GM21825 (cell line): ENCODE results near the gene NTM.
"Not testable (repeated sequence)": the region's sequence is repeated elsewhere in the genome, so short reads cannot be mapped to it uniquely, and the experiment has no call there.

Experiments used
- ATAC-seq: cut with Tn5 transposase; IDR thresholded peaks from one replicate; pipeline ENCODE4 v1.9.1; 2021; ENCODE audit warnings: mild to moderate bottlenecking, moderate library complexity; ENCODE audit not compliant: unreplicated experiment

Gene NTM

DNA sequence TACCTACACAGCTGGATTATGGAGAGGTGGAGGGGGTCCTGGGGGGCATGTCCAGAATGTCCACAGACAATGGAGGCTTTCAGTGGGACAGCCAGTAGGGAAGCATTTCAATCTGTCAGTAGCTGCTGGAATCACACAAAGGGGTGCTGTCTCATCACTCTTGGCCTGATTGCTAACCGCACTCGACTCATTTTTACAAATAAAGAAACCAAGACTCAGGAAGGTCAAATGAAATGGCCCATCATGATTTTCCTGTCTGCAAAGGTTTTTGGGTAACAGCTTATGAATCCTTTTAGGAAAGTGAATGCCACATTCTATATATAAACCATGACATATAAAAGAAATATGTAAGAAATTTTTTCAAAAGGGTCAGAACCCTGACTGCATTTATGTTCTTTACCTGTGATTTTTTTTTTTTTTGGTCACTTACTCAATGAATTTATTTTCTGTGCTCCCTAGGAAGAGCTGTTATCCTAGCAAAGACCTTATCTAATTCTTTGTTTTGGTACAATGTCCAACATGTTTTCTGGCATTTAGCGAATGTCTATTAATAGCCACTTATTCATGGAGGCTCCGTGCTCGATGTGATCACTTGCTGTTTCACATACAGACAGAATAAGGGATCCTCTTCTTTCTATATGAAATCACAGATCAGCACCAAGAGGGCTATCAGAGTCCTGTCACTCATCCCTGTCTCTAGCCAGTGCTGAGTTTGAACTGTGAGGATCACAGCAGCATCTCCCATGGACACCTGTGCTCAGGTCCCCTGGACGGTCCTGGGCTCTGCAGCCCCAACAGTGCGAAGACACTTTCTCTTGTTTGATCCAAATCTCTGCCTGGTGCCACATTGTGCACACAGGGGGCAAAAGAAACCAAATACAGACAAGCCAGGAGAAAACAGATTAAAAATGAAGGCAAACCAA is 979.7 kb downstream of the NTM start:
- ATAC-seq, result no peak

DNA sequence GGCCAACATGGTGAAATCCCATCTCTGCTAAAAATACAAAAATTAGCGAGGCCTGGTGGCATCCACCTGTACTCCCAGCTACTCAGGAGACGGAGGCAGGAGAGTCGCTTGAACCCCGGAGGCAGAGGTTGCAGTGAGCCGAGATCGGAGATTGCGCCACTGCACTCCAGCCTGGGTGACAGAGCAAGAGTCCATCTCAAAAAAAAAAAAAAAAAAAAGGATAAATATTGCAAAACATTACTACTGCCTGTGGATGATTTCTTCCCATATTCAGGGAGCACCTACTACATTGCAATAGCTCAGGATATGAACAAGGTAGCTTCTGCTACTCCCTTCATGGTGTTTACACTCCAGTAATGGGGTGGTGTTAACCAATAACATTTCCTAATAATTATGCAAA is 980.6 kb downstream of the NTM start:
- no peak for ATAC-seq

DNA sequence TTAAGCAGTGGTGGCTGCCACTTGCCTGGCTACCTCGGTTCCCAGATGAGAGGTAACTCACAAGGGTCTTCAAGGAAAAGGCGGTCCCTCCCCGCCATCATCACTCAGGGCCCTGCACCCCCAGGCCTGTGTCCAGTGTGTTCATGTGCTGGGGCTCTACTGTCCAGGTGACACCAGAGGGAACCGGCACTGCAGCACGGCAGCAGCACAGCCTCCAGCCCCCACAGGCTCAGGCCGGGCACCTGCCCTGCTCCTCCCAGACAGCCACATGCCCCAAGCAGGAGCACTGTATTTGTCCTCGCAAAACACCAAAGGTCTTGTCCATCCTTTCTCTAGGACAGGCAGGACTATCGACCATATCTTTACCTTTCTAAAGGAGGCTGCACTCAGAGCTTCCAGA is 982.1 kb downstream of the NTM start:
- ATAC-seq, result no peak

DNA sequence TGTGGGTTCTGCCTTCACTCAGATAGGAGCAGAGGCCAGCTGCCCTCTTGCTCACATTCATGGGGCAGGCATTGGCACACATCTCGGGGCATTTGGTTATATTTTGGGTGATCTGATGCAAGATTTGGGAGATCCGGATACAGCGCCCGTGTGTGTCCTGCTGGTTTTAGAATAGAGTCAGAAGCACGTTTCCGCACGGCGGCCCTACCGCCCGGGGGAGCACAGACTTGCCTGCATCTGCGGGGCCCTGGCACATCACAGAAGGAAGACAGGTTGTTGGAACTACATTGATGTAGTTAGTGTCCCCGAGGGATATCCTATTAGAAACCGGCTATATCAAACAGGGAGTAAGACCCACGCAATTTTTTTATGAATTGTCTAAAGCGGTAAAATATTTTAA is 982.8 kb downstream of the NTM start:
- no peak for ATAC-seq

DNA sequence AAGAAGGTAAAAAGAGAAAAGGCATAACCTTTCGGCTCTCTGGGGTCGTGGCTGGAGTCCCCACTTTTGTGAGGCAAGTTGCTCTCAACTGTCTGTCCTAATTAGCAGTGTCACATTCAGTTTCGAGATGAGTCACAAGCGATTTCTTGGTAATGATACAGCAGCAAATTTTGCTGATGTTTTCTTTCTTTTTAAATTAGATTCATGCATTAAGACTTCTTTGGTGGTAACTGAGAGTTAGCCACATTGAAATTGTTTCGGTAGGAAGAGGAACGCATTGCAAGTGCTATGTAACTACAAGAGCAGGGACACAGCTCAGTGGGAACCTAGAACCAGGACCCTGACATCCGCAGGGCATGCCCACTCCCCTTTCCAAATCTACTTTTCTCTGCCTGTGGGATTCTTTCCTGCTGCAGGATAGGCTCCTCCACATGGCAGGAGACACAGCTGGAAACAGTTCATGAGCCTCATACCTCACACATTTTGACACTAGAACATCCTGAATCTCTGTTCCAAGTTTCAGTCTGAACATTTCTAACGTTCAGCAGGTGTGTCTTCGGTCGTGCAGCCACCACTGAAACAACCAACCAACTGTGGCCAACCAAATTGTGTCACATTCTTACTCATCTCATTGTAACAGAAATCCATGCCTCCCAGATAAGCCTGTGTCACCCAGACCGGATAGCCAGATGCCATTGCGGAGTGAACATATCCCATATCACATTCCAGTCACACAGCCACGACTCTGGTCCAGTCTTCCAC is 987.6 kb downstream of the NTM start:
- ATAC-seq, result peak; percentile 67

DNA sequence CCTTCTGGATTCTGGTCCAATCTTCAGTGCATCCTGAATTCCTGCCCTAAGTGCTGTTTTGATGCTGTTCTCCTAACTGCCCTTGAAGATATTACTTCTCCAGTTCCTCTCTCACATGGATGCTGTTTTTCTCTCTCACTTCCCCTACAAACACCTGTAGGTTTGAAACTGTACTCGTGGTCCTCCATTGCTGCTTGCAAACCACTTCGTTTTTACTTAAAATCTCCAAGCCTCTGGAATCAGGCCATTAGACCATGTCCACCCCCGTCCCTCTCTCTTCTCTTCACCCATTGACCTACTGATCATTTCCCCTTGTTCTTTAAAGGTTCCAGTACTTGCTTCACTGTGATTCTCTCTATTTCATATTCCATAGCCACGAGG is 988.1 kb downstream of the NTM start:
- peak; percentile 58 for ATAC-seq

DNA sequence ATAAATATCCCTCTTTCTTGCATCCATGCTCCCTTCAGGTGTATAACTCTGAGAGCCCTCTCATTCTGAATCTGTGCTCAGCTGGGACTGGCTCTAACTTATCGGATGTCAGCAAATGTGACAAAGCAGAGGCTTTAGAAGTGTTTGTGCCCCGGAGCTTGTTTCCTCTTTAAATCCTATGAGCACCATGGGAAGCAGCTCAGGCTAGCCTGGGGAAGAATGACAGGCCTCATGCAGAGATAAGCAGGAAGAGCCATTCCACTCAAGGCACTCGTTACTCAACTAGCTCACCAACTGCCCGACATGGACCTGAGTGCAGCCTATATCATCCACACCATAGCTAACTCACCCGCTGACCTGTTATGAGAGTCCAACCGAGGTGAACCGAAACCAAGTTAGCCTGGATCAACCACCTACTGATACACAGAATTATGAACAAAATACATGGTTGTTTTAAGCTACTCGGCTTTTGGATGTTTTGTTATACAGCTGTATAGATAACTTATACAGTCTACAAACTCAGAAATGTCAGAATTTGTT is 990.7 kb downstream of the NTM start:
- ATAC-seq, result no peak

DNA sequence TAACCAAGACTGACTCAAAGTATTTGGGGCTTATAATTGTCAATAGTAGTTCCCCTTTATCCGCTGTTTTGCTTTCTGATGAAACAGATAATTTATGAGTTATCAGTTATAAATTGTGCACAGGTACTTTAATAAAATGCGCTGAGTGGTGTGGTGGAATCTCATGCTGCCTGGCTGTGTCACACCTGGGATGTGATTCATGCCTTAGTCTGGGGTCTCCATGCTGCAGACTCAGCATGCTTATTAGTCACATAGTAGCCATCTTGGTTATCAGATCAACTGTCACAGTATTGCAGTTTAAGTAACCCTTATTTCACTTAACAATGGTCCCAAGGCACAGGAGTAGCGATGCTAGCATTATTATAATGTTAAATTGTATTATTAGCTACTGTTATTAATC is 995.2 kb downstream of the NTM start:
- no peak for ATAC-seq

DNA sequence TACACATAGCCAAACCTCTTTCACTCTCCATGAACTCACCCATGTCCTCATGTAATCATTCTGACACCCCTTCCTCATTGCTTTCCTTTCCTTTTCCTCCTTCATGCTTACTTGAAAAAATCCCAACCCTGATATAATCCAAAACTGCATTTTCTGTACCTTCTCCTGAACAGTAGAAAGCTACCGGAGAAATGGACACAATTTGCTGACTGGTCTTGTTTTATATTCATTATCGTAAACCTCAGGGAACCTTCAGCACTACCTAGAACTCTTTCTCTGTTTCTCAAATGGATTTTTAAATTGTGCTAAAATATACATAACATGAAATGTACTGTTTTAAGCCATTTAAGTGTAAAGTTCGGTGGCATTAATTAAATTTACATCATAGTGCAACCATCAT is 996.9 kb downstream of the NTM start:
- ATAC-seq, result no peak

DNA sequence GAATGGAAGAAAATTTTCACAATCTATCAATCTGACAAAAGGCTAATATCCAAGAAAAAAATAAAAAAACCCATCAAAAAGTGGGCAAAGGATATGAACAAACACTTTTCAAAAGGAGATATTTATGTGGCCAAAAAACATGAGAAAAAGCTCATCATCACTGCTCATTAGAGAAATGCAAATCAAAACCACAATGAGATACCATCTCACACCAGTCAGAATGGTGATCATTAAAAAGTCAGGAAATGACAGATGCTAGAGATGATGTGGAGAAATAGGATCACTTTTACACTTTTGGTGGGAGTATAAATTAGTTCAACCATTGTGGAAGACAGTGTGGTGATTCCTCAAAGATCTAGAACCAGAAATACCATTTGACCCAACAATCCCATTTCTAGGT is 999.7 kb downstream of the NTM start:
- ATAC-seq, result not testable (repeated sequence)

DNA sequence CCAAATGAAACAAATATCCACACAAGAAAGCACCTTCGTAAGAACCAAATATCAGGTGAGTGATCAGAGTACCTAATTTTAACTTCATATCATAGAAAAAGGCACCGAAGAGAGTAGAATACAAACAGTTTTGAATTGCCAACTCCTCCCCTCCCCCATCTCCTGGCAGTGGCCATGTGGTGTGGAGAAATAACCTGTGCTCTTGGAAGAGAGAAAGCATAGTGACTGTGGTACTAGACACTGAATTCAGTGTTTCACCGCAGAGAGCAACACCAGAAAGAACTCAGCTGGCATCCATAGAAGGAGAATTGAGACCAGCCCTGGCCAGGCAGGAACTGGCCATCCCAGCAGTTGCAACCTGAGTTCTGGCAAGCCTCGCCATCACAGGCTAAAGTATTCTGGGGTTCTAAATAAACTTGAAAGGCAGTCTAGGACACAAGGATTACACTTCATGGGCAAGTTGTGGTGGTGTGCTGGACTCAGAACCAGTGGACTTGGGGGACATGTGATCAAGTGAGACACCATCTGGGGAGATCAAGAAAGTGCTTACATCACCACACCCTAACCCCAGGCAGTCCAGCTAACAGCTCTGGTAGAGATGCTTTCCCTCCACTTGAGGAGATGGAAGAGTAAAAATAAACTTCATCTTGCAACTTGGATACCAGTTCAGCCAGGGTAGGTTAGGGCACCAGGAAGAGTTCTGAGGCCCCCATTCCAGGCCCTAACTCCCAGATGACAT is 1003.2 kb downstream of the NTM start:
- ATAC-seq, result no peak

DNA sequence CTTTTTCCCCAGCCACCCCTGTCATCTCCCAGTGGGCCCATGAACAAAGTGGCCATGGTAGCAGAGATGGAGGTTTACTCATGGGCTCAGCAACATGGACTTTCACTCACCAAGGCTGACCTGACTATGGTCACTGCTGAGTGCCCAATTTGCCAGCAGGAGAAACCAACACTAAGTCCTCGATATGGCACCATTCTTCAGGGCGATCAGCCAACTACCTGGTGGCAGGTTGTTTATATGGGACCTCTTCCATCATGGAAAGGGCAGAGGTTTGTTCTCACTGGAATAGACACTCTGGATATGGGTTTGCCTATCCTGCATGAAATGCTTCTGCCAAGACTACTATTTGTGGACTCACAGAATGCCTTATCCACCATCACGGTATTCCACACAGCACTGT is 1009.1 kb downstream of the NTM start:
- ATAC-seq, result no peak
